ENCODE data around the gene ANKRD33B.
"Not testable (repeated sequence)": the region's sequence is repeated elsewhere in the genome, so short reads cannot be mapped to it uniquely, and the experiment has no call there.

The ANKRD33B gene

GRCh38 chr5:10636363-10637142 is 72.7 kb downstream of the ANKRD33B start:
- Histone ChIP-seq H3K4me1 (ENCODE audit: insufficient read depth, low read length) (no peaks in the 10 kb centered on the region), H3K9ac (ENCODE audit: low read length) (no peak overlapping the region), H3K27me3 (ENCODE audit: control insufficient read depth in 1 of 2, insufficient read depth in 2 of 2, low read length in 2 of 2) (peaks cover 0 to 9% of the 10 kb centered on the region in 2 donors), H3K4me3 (ENCODE audit: low read depth in 1 of 2, low read length in 2 of 2) (no peak overlapping the region), H3K9me3 (ENCODE audit: low read length) (no peaks in the 10 kb centered on the region), H3K36me3 (ENCODE audit: insufficient read depth, low read length) (no peaks in the 10 kb centered on the region), H3K27ac (ENCODE audit: low read depth, low read length) (no peak overlapping the region)

GRCh38 chr5:10637944-10638343 is 74.1 kb downstream of the ANKRD33B start:
- Histone ChIP-seq H3K27ac (ENCODE audit: low read depth, low read length) (no peak overlapping the region), H3K27me3 (ENCODE audit: control insufficient read depth in 1 of 2, insufficient read depth in 2 of 2, low read length in 2 of 2) (peaks cover 0 to 9% of the 10 kb centered on the region in 2 donors), H3K4me1 (ENCODE audit: insufficient read depth, low read length) (no peaks in the 10 kb centered on the region), H3K36me3 (ENCODE audit: insufficient read depth, low read length) (no peaks in the 10 kb centered on the region), H3K9ac (ENCODE audit: low read length) (no peak overlapping the region), H3K9me3 (ENCODE audit: low read length) (no peaks in the 10 kb centered on the region), H3K4me3 (ENCODE audit: low read depth in 1 of 2, low read length in 2 of 2) (no peak overlapping the region)

GRCh38 chr5:10638723-10639122 is 74.9 kb downstream of the ANKRD33B start:
- not testable (repeated sequence) for H3K36me3 ChIP-seq (ENCODE audit: insufficient read depth, low read length); H3K27ac ChIP-seq (ENCODE audit: low read depth, low read length); H3K9ac ChIP-seq (ENCODE audit: low read length); H3K4me1 ChIP-seq (ENCODE audit: insufficient read depth, low read length); H3K9me3 ChIP-seq (ENCODE audit: low read length); H3K4me3 ChIP-seq (ENCODE audit: low read depth in 1 of 2, low read length in 2 of 2); H3K27me3 ChIP-seq (ENCODE audit: control insufficient read depth in 1 of 2, insufficient read depth in 2 of 2, low read length in 2 of 2)

- no peak overlapping the region for H3K9ac ChIP-seq (ENCODE audit: low read length)
- H3K36me3 ChIP-seq (ENCODE audit: insufficient read depth, low read length), result no peaks in the 10 kb centered on the region
- no peak overlapping the region for H3K4me3 ChIP-seq (ENCODE audit: low read depth in 1 of 2, low read length in 2 of 2)
- no peaks in the 10 kb centered on the region for H3K9me3 ChIP-seq (ENCODE audit: low read length)
- H3K4me1 ChIP-seq (ENCODE audit: insufficient read depth, low read length), result no peaks in the 10 kb centered on the region
- H3K27ac ChIP-seq (ENCODE audit: low read depth, low read length), result no peak overlapping the region
- H3K27me3 ChIP-seq (ENCODE audit: control insufficient read depth in 1 of 2, insufficient read depth in 2 of 2, low read length in 2 of 2), result peaks cover 0 to 9% of the 10 kb centered on the region in 2 donors
These were observed 76.0 kb downstream of the ANKRD33B start for GRCh38 chr5:10639846-10640368.

GRCh38 chr5:10642367-10642766 is 78.5 kb downstream of the ANKRD33B start:
- H3K9me3 ChIP-seq (ENCODE audit: low read length), result no peaks in the 10 kb centered on the region
- no peaks in the 10 kb centered on the region for H3K4me1 ChIP-seq (ENCODE audit: insufficient read depth, low read length)
- no peak overlapping the region for H3K27ac ChIP-seq (ENCODE audit: low read depth, low read length)
- H3K36me3 ChIP-seq (ENCODE audit: insufficient read depth, low read length), result no peaks in the 10 kb centered on the region
- H3K9ac ChIP-seq (ENCODE audit: low read length), result no peak overlapping the region
- H3K27me3 ChIP-seq (ENCODE audit: control insufficient read depth in 1 of 2, insufficient read depth in 2 of 2, low read length in 2 of 2), result peaks cover 0 to 4% of the 10 kb centered on the region in 2 donors
- no peak overlapping the region for H3K4me3 ChIP-seq (ENCODE audit: low read depth in 1 of 2, low read length in 2 of 2)

- Histone ChIP-seq H3K27ac (ENCODE audit: low read depth, low read length) (no peak overlapping the region), H3K4me3 (ENCODE audit: low read depth in 1 of 2, low read length in 2 of 2) (no peak overlapping the region), H3K4me1 (ENCODE audit: insufficient read depth, low read length) (no peaks in the 10 kb centered on the region), H3K9ac (ENCODE audit: low read length) (no peak overlapping the region), H3K27me3 (ENCODE audit: control insufficient read depth in 1 of 2, insufficient read depth in 2 of 2, low read length in 2 of 2) (peaks cover 0 to 5% of the 10 kb centered on the region in 2 donors), H3K36me3 (ENCODE audit: insufficient read depth, low read length) (no peaks in the 10 kb centered on the region), H3K9me3 (ENCODE audit: low read length) (no peaks in the 10 kb centered on the region)
These were observed 80.3 kb downstream of the ANKRD33B start for GRCh38 chr5:10644192-10644591.

- H3K9me3 ChIP-seq (ENCODE audit: low read length), result no peaks in the 10 kb centered on the region
- H3K36me3 ChIP-seq (ENCODE audit: insufficient read depth, low read length), result no peaks in the 10 kb centered on the region
- no peak overlapping the region for H3K9ac ChIP-seq (ENCODE audit: low read length)
- H3K27me3 ChIP-seq (ENCODE audit: control insufficient read depth in 1 of 2, insufficient read depth in 2 of 2, low read length in 2 of 2), result peaks cover 0 to 14% of the 10 kb centered on the region in 2 donors
- no peak overlapping the region for H3K27ac ChIP-seq (ENCODE audit: low read depth, low read length)
- no peak overlapping the region for H3K4me3 ChIP-seq (ENCODE audit: low read depth in 1 of 2, low read length in 2 of 2)
- H3K4me1 ChIP-seq (ENCODE audit: insufficient read depth, low read length), result no peaks in the 10 kb centered on the region
These were observed 81.3 kb downstream of the ANKRD33B start for GRCh38 chr5:10645146-10645545.

- H3K36me3 ChIP-seq (ENCODE audit: insufficient read depth, low read length), result no peaks in the 10 kb centered on the region
- no peak overlapping the region for H3K4me3 ChIP-seq (ENCODE audit: low read depth in 1 of 2, low read length in 2 of 2)
- H3K4me1 ChIP-seq (ENCODE audit: insufficient read depth, low read length), result no peaks in the 10 kb centered on the region
- no peak overlapping the region for H3K27ac ChIP-seq (ENCODE audit: low read depth, low read length)
- no peak overlapping the region for H3K9ac ChIP-seq (ENCODE audit: low read length)
- no peaks in the 10 kb centered on the region for H3K9me3 ChIP-seq (ENCODE audit: low read length)
- peaks cover 0 to 14% of the 10 kb centered on the region in 2 donors for H3K27me3 ChIP-seq (ENCODE audit: control insufficient read depth in 1 of 2, insufficient read depth in 2 of 2, low read length in 2 of 2)
These were observed 81.8 kb downstream of the ANKRD33B start for GRCh38 chr5:10645671-10646070.

GRCh38 chr5:10647640-10648039 is 83.8 kb downstream of the ANKRD33B start:
- no peak overlapping the region for H3K27ac ChIP-seq (ENCODE audit: low read depth, low read length)

GRCh38 chr5:10648806-10649665 is 85.2 kb downstream of the ANKRD33B start:
- Histone ChIP-seq H3K36me3 (ENCODE audit: insufficient read depth, low read length) (no peaks in the 10 kb centered on the region), H3K27me3 (ENCODE audit: control insufficient read depth in 1 of 2, insufficient read depth in 2 of 2, low read length in 2 of 2) (peaks cover 0 to 14% of the 10 kb centered on the region in 2 donors), H3K4me1 (ENCODE audit: insufficient read depth, low read length) (no peaks in the 10 kb centered on the region), H3K4me3 (ENCODE audit: low read depth in 1 of 2, low read length in 2 of 2) (no peak overlapping the region), H3K27ac (ENCODE audit: low read depth, low read length) (no peak overlapping the region), H3K9me3 (ENCODE audit: low read length) (no peaks in the 10 kb centered on the region), H3K9ac (ENCODE audit: low read length) (no peak overlapping the region)

More at GRCh38 chr5:10647640-10648039, 83.8 kb downstream of the ANKRD33B start:
- no peaks in the 10 kb centered on the region for H3K9me3 ChIP-seq (ENCODE audit: low read length)
- no peaks in the 10 kb centered on the region for H3K4me1 ChIP-seq (ENCODE audit: insufficient read depth, low read length)
- H3K4me3 ChIP-seq (ENCODE audit: low read depth in 1 of 2, low read length in 2 of 2), result no peak overlapping the region
- H3K27me3 ChIP-seq (ENCODE audit: control insufficient read depth in 1 of 2, insufficient read depth in 2 of 2, low read length in 2 of 2), result peaks cover 0 to 14% of the 10 kb centered on the region in 2 donors
- no peak overlapping the region for H3K9ac ChIP-seq (ENCODE audit: low read length)
- H3K36me3 ChIP-seq (ENCODE audit: insufficient read depth, low read length), result no peaks in the 10 kb centered on the region

GRCh38 chr5:10649666-10650380 is 86.0 kb downstream of the ANKRD33B start:
- Histone ChIP-seq H3K27ac (ENCODE audit: low read depth, low read length) (no peak overlapping the region), H3K36me3 (ENCODE audit: insufficient read depth, low read length) (no peaks in the 10 kb centered on the region), H3K27me3 (ENCODE audit: control insufficient read depth in 1 of 2, insufficient read depth in 2 of 2, low read length in 2 of 2) (peaks cover 0 to 14% of the 10 kb centered on the region in 2 donors), H3K9me3 (ENCODE audit: low read length) (no peaks in the 10 kb centered on the region), H3K9ac (ENCODE audit: low read length) (no peak overlapping the region), H3K4me1 (ENCODE audit: insufficient read depth, low read length) (no peaks in the 10 kb centered on the region), H3K4me3 (ENCODE audit: low read depth in 1 of 2, low read length in 2 of 2) (no peak overlapping the region)

Measured in muscle layer of colon (tissue), 2 donors.